Neural cell (in vitro differentiated cells): ENCODE data around the gene VWF. TPM values are rescaled to one million over a fixed set of nuclear protein-coding genes. Genes with fewer than 3 reads are reported as not detected.

Experiments
- H2AFZ ChIP-seq: fragments of 200-600, 300-800 bp; sonication (generic), shearing (Covaris generic); 2 replicates; pipeline ENCODE4 v1.6.0; 2014; ENCODE audit warnings: low read depth, mild to moderate bottlenecking, antibody characterized with exemption, low read length, moderate library complexity
- H3F3A ChIP-seq: fragments of 200-600 bp; shearing (Covaris generic); 2 replicates; pipeline ENCODE4 v1.6.1; 2016; ENCODE audit warnings: mild to moderate bottlenecking, moderate library complexity, mixed read lengths, antibody characterized with exemption, low read length; ENCODE audit not compliant: insufficient read depth, poor library complexity, severe bottlenecking
- H3K27ac ChIP-seq: fragments of 200-600, 300-800 bp; sonication (generic), shearing (Covaris generic); 2 replicates; pipeline ENCODE4 v1.5.1; 2014; ENCODE audit warnings: mild to moderate bottlenecking, low read length, moderate library complexity
- H3K27me3 ChIP-seq: fragments of 300-800, 200-600 bp; sonication (generic), shearing (Covaris generic); 2 replicates; pipeline ENCODE4 v1.6.0; 2014; ENCODE audit warnings: mild to moderate bottlenecking, low read depth, low read length, moderate library complexity; ENCODE audit not compliant: insufficient read depth
- H3K36me3 ChIP-seq: fragments of 300-800, 200-600 bp; sonication (generic), shearing (Covaris generic); 2 replicates; pipeline ENCODE4 v1.5.1; 2014; ENCODE audit warnings: mild to moderate bottlenecking, antibody characterized with exemption, low read length, moderate library complexity; ENCODE audit not compliant: insufficient read depth
- H3K4me2 ChIP-seq: fragments of 300-800, 200-600 bp; sonication (generic), shearing (Covaris generic); 2 replicates; pipeline ENCODE4 v1.6.0; 2014; ENCODE audit warnings: mild to moderate bottlenecking, low read length
- H3K4me3 ChIP-seq: fragments of 300-800, 200-600 bp; sonication (generic), shearing (Covaris generic); 2 replicates; pipeline ENCODE4 v1.5.1; 2014; ENCODE audit warnings: mild to moderate bottlenecking, low read length, moderate library complexity
- H3K79me2 ChIP-seq: fragments of 200-600 bp; shearing (Covaris generic); replicated peaks from 2 replicates; pipeline ENCODE4 v1.6.0; 2014; ENCODE audit warnings: mild to moderate bottlenecking, low read length, moderate library complexity; ENCODE audit not compliant: insufficient read depth
- H3K9ac ChIP-seq: fragments of 300-800, 200-600 bp; sonication (generic), shearing (Covaris generic); 2 replicates; pipeline ENCODE4 v1.6.1; 2016; ENCODE audit warnings: mild to moderate bottlenecking, low read length, mixed read lengths
- H3K9me2 ChIP-seq: fragments of 200-600 bp; shearing (Covaris generic); 2 replicates; pipeline ENCODE4 v1.6.1; 2016; ENCODE audit warnings: mild to moderate bottlenecking, low read length, mixed read lengths; ENCODE audit not compliant: insufficient read depth
- H3K9me3 ChIP-seq: fragments of 200-600, 300-800 bp; sonication (generic), shearing (Covaris generic); 2 replicates; pipeline ENCODE4 v1.6.1; 2016; ENCODE audit warnings: mild to moderate bottlenecking, mixed run types, low read length, moderate library complexity, mixed read lengths
- H4K20me1 ChIP-seq: fragments of 200-600 bp; shearing (Covaris generic); 2 replicates; pipeline ENCODE4 v1.6.1; 2016; ENCODE audit warnings: mild to moderate bottlenecking, mixed run types; ENCODE audit not compliant: insufficient read depth
- CTCF ChIP-seq: fragments of 450-650 bp; IDR thresholded peaks from 2 replicates; pipeline ENCODE4 v1.5.1; 2014; ENCODE audit warnings: antibody characterized with exemption, mild to moderate bottlenecking, moderate library complexity; ENCODE audit not compliant: poor library complexity, severe bottlenecking
- EP300 ChIP-seq: fragments of 450-650 bp; conservative IDR thresholded peaks from 2 replicates; pipeline ENCODE4 v1.6.1; 2014; ENCODE audit warnings: antibody characterized with exemption, mild to moderate bottlenecking, moderate library complexity; ENCODE audit not compliant: poor library complexity, severe bottlenecking
- EZH2 ChIP-seq: fragments of 200-600, 300-800 bp; shearing (Covaris generic), sonication (generic); IDR thresholded peaks from 2 replicates; pipeline ENCODE4 v1.6.1; 2014; ENCODE audit warnings: antibody characterized with exemption, low read length, borderline replicate concordance, mild to moderate bottlenecking; ENCODE audit not compliant: insufficient read depth, poor library complexity, severe bottlenecking
- MXI1 ChIP-seq: fragments of 450-650 bp; conservative IDR thresholded peaks from 2 replicates; pipeline ENCODE4 v1.6.1; 2014; ENCODE audit warnings: antibody characterized with exemption, mild to moderate bottlenecking; ENCODE audit not compliant: poor library complexity, severe bottlenecking
- POLR2AphosphoS5 ChIP-seq: IDR thresholded peaks from 2 replicates; pipeline ENCODE4 v1.6.1; 2012
- RAD21 ChIP-seq: fragments of 450-650 bp; conservative IDR thresholded peaks from 2 replicates; pipeline ENCODE4 v1.6.1; 2014; ENCODE audit warnings: antibody characterized with exemption, mild to moderate bottlenecking, moderate library complexity
- REST ChIP-seq: IDR thresholded peaks from 2 replicates; pipeline ENCODE4 v1.6.1; 2012; ENCODE audit warnings: borderline replicate concordance
- SMC3 ChIP-seq: fragments of 450-650 bp; conservative IDR thresholded peaks from 2 replicates; pipeline ENCODE4 v1.6.1; 2014; ENCODE audit warnings: antibody characterized with exemption, mild to moderate bottlenecking, moderate library complexity; ENCODE audit not compliant: poor library complexity
- TAF1 ChIP-seq: IDR thresholded peaks from 2 replicates; pipeline ENCODE4 v1.6.1; 2012; ENCODE audit warnings: low read depth
- polyA plus RNA-seq: library from polyadenylated mRNA; depleted of rRNA; stranded (reverse); fragments of >200 nt; gene quantifications from 2 replicates; pipeline ENCODE4 v1.2.3, GENCODE V29; 2014

VWF gene
- polyA plus RNA-seq, 1 donor from 2014 or later = not detected

- H3F3A ChIP-seq = no peaks in the 10 kb centered on the region
- H3K79me2 ChIP-seq = no peaks in the 10 kb centered on the region
- H3K9ac ChIP-seq = no peak overlapping the region
- H3K27me3 ChIP-seq = no peaks in the 10 kb centered on the region
- no peak for TF ChIP-seq REST
- no peak for TF ChIP-seq MXI1
- no peak for TF ChIP-seq EP300
- TF ChIP-seq CTCF = no peak
- TF ChIP-seq POLR2AphosphoS5 = no peak
- no peak for TF ChIP-seq SMC3
- TF ChIP-seq RAD21 = no peak
- no peak for TF ChIP-seq TAF1
- TF ChIP-seq EZH2 = no peak
- no peak overlapping the region for H2AFZ ChIP-seq
- H3K4me2 ChIP-seq = no peak overlapping the region
- no peak overlapping the region for H3K27ac ChIP-seq
- no peaks in the 10 kb centered on the region for H3K9me3 ChIP-seq
- H3K4me3 ChIP-seq = no peak overlapping the region
- H3K36me3 ChIP-seq = no peaks in the 10 kb centered on the region
- no peaks in the 10 kb centered on the region for H3K9me2 ChIP-seq
- no peaks in the 10 kb centered on the region for H4K20me1 ChIP-seq
Observed at GRCh38 chr12:6093764-6094163, 30.7 kb downstream of the VWF start.

GRCh38 chr12:6092784-6093722, 31.4 kb downstream of the VWF start:
- no peaks in the 10 kb centered on the region for H3K9me3 ChIP-seq
- H3F3A ChIP-seq = no peaks in the 10 kb centered on the region
- H3K27me3 ChIP-seq = no peaks in the 10 kb centered on the region
- no peaks in the 10 kb centered on the region for H3K36me3 ChIP-seq
- H4K20me1 ChIP-seq = no peaks in the 10 kb centered on the region
- H2AFZ ChIP-seq = no peak overlapping the region
- H3K9ac ChIP-seq = no peak overlapping the region
- H3K4me3 ChIP-seq = no peak overlapping the region
- H3K79me2 ChIP-seq = no peaks in the 10 kb centered on the region
- H3K4me2 ChIP-seq = no peak overlapping the region
- TF ChIP-seq RAD21 (no peak), EP300 (no peak), MXI1 (no peak), REST (no peak), EZH2 (no peak), CTCF (no peak), SMC3 (no peak), POLR2AphosphoS5 (no peak), TAF1 (no peak)
- H3K9me2 ChIP-seq = no peaks in the 10 kb centered on the region
- H3K27ac ChIP-seq = no peak overlapping the region
